Measurements from ENCODE around the gene PTPRN2.
"Not testable (repeated sequence)": the region's sequence is repeated elsewhere in the genome, so short reads cannot be mapped to it uniquely, and the experiment has no call there.

The PTPRN2 gene

DNA sequence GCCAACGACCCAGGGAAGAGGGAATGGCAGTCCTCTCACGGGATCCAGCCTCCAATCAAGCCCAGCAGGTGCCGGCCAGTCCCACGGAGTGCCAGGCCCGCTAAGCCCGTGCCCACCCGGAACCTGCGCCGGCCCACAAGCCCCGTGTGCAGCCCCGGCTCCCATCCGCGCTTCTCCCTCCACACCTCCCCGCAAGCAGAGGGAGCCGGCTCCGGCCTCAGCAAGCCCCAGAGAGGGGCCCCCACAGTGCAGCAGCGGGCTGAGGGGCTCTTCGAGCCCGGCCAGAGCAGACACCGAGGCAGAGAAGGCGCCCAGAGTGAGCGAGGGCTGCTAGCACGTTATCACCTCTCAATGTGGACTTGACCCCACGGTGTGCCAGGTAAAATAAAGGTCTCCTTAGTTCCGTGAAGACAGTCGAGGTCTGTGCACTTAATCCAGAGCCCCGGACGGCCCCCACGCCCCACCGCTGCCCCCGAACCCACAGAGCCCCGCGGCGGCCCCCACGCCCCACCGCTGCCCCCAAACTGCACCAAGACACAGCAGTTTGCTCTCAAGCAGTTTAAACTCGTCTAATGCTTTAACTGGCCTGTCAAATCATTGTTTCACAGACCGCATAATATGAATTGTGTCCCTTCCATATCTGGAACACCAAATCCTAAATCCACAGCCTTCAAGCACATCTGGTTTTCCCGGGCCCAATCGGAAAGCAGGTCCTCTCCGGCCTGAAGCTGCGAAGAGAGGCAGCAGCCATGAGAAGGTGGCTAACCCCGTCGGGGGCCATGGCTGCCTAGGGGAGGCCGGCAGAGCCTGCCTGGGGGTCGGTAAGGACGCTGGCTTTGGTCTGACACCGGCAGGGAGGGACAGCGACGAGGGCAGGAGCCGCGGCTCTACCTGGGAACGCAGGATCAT is 307.8 kb downstream of the PTPRN2 start:
- no peak for DNase-seq (ENCODE audit: low read depth in 2 of 2)

DNA sequence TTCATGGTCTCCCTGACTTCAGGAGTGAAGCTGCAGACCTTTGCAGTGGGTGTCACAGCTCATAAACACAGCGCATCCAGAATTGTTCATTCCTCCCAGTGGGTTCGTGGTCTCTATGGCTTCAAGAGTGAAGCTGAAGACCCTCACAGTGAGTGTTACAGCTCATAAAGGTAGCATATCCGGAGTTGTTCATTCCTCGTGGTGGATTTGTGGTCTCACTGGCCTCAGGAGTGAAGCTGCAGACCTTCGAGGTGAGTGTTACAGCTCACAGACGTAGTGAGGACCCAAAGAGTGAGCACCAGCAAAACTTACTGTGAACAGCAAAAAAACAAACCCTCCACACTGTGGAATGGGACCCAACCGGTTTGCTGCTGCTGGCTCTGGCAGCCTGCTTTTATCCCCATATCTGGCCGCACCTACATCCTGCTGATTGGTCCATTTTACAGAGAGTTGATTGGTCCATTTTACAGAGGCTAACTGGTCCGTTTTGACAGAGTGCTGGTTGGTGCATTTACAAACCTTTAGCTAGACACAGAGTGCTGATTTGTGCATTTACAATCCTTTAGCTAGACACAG is 308.8 kb downstream of the PTPRN2 start:
- DNase-seq (ENCODE audit: low read depth in 2 of 2), result no peak

DNA sequence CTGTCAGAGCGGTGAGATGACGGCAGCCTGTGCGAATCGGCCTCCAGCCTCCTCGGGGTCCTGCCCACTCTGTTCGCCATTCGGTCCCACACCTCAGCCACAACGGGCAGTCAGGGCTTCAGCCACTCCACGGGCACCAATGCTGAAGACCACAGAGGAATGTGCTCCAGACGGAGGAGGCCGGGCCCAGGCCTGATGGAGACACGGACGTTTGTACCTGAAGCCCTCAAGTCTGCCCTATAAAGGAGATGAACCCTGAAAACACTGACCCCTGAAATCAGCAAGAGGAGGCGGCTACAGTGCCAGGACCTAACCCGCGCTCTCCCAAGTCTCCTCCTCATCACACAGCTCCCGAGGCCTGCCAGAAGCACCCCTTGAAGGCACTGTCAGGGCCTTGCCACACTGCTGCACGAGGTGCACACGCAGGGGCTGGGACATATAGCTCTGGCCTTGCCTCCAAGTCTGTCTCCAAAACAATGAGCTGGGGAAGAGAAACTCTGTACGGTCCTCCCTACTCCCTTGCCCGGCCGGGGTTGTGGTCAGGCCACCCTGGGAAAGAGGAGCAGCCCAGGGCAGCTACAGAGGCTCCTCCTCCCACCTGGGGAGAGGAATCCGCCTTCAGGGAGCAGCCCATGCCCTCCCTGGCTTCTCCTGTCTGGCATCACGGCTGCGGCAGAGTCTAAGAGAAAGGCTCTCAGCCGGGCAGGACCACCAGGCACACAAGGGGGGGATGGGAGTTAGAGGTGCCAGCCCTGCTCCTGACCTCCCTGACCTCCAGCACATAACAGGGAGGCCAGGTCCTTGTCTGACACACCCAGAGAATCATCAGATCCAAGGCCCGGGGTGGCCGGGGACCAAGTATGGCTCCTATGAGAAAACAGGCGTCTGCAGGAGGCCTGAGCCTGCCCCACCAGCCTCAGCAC is 310.1 kb downstream of the PTPRN2 start:
- DNase-seq (ENCODE audit: low read depth in 2 of 2), result no peak

DNA sequence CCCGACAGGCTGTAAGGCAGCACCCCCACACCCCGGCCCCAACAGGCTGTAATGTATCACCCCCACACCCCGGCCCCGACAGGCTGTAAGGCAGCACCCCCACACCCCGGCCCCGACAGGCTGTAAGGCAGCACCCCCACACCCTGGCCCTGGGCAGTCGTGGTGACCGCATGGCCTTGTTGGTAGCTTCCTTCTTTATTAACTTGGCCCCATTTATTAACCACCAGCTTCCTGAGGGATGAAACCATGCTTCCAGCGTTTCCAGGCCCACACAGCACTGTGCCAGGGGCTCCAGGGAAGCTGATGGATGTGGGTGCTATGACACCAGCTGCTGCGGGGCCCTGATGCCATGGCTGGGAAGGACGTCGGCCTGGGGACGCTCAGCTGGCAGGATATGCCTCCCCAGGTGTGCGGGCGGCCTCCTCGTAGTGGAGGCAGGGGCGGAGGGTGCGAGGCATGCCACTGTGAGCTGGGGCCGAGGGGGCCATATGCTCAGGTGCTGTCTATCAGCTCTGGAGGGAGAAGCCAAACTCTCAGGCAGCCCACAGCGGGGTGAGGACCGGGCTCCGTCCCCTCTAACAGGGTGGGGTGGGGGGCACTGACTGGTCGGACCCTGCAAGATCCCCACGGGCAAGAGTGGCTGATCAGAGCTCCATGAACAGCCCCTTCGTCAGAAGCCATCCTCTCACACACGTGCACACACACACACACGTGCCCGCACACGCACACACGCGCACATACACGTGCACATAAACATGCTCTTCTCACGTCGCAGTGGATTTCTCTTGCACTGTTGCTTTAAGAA is 311.0 kb downstream of the PTPRN2 start:
- DNase-seq (ENCODE audit: low read depth in 2 of 2), result no peak

DNA sequence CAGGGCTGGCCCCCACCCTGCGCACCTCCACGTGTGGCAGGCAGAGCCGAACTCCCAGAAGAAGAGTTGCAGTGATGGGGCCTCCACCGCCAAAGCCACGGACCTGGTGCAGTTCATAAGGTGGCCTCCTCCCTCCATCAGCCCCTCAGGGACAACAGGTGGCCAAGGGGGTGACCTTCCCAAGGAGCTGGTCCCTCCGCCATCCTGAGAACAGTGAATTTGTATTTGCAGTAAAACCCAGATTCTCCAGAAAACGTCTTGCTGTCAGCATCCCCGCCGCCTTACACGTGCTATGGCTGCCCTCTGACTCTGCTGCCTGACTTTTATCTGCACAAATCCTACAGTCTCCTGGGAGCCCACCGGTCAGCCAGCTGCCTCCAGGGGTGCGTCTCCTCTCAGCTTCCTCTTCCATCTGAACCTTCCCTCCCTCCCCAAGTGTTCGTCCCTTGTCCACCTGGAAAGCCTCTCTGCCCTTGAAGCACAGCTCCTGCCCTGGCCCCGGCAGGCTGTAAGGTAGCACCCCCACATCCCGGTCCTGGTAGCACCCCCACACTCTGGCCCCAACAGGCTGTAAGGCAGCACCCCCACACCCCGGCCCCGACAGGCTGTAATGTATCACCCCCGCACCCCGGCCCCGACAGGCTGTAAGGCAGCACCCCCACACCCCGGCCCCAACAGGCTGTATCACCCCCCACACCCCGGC is 311.8 kb downstream of the PTPRN2 start:
- no peak for DNase-seq (ENCODE audit: low read depth in 2 of 2)

DNA sequence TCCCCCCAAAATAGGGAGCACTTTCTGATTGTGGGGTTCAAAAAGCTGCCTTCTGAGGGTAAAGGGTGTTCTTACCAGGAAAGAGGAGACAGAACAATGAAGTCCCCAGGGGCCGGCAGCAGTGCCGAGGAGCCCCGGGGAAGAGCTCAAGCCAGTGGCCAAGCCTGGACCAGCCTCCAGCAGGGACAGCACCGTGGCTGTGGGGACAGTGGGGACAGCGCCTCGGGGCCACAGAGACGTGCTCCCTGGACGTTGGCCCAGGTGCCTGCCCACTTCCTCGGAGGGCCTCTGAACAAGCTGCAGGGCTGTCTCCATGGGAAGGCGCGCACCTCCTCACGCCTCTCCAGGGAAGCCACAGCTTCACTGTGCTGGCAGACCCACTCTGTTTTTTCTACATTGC is 312.6 kb downstream of the PTPRN2 start:
- no peak for DNase-seq (ENCODE audit: low read depth in 2 of 2)

DNA sequence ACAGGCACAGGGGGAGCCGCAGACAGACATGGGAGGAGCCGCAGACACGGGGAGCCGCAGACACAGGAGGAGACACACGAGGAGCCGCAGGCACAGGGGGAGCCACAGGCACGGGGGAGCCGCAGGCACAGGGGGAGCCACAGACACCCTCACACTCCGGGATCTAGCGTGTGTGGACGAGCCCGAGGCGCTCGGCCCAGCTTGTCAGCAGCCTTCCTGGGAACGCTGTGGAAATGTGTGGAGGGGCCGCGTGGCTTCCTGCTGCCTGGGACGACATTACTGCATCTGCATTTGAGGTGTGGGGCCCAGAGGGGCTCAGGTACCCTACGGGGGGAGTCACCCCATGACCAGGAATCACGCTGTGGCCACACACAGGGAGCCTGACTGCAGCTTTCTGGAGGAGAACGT is 313.2 kb downstream of the PTPRN2 start:
- DNase-seq (ENCODE audit: low read depth in 2 of 2), result no peak

DNA sequence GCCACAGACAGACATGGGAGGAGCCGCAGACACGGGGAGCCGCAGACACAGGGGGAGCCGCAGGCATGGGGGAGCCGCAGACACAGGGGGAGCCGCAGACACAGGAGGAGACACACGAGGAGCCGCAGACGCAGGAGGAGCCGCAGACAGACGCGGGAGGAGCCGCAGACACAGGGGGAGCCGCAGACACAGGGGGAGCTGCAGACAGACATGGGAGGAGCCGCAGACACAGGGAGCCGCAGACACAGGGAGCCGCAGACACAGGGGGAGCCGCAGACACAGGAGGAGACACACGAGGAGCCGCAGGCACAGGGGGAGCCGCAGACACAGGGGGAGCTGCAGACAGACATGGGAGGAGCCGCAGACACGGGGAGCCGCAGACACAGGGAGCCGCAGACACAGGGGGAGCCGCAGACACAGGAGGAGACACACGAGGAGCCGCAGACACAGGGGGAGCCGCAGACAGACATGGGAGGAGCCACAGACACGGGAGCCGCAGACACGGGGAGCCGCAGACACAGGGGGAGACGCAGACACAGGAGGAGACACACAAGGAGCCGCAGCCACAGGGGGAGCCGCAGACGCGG is 313.8 kb downstream of the PTPRN2 start:
- DNase-seq (ENCODE audit: low read depth in 2 of 2), result not testable (repeated sequence)

DNA sequence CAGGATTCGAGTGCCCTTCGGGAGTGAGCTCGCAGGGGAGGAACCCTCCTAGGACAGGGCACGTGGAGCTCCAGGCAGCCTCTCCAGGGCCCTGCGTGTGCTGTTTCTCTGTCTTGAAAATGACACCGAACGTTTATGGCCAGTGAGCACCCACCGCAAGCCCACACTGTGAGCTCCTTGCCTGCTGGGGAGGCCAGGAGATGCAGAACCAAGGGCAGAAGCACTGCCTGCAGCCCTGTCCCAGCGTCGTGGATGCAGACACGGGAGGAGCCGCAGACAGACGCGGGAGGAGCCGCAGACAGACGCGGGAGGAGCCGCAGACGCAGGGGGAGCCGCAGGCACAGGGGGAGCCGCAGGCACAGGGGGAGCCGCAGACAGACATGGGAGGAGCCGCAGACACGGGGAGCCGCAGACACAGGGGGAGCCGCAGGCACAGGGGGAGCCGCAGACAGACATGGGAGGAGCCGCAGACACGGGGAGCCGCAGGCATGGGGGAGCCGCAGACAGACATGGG is 314.4 kb downstream of the PTPRN2 start:
- no peak for DNase-seq (ENCODE audit: low read depth in 2 of 2)

DNA sequence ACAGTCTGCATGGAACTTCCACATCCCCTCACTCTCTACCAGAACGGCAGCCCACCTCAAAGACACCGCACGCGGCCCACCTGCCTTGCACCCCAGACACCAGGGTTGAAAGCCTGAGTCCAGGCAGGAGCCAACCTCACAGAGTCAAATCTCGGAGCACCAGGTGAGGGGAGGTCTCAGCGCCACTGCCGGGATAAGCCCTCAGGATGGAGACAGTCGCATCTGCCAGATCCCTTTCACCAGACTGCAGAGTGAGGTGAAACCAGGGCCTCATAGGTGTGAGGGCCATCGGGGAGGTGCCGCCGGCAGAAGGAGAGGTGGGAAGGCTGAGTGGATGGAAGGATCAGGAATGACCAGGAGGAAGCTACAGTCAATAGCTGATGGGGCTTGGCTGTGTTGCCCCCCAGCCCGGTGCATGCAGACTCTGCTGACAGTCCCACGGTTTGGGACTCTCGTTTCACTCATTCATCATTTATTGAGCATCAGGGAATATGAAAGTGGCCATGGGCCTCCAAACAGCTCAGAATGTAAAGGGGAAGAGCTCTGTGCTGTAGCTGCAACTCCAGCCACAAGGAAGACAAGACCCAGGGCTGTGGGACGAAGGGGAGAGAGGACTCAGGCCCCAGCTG is 315.0 kb downstream of the PTPRN2 start:
- no peak for DNase-seq (ENCODE audit: low read depth in 2 of 2)

DNA sequence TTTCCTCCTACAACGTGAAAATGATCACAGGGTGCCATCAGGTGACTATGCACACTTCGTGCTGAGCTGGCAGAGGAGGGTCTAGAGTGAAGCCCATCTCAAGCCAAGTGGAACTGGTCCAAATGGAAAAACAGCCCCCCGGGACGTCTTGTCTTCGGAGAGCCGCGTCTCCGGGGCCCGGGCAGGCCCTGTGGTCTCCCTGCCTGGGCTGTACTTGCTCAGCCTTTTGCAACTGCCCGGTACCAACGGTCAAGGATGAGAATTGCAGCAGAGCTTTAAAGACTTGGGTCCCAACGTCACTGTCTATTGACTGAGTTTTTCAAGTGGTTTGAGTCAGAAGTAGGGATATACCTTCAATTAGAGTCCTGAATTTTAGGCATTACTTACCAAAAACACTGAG is 315.5 kb downstream of the PTPRN2 start:
- no peak for DNase-seq (ENCODE audit: low read depth in 2 of 2)

DNA sequence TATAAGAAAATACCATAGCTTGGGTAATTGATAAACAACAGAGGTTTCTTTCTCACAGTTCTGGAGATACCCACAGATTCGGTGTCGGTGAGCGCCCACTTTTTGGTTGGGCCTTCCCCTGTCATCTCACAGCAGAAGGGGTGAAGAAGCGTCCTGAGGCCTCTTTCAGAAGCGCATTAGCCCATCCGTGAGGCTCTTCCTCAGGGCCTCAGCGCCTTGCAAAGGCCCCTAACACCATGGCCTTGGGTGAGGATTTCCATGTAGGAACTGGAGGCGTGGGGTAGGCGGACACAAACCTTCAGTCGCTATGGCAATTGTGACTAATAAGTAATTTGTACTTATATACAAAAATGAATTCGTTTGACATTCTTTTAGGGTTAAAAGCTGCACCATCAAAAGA is 316.0 kb downstream of the PTPRN2 start:
- DNase-seq (ENCODE audit: low read depth in 2 of 2), result no peak

DNA sequence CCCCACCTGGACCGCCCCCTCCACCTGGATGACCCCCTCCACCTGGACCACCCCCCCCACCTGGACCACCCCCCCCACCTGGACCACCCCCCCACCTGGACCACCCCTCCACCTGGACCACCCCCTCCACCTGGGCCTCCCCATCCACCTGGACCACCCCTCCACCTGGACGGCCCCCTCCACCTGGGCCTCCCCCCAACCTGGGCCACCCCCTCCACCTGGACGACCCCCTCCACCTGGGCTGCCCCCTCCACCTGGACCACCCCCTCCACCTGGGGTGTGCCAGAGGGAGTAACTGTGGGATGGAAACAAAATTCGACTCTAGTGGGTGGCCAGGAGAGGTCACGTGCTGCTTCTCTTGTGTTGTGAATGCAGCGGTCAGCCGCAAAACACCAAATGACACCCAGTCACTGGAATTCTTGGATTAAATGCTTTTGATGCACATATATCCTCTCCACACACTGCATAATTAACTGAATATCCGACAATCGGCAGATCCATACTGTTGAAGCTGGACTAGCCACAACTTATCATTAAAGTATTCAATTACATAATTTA is 316.7 kb downstream of the PTPRN2 start:
- DNase-seq (ENCODE audit: low read depth in 2 of 2), result no peak

DNA sequence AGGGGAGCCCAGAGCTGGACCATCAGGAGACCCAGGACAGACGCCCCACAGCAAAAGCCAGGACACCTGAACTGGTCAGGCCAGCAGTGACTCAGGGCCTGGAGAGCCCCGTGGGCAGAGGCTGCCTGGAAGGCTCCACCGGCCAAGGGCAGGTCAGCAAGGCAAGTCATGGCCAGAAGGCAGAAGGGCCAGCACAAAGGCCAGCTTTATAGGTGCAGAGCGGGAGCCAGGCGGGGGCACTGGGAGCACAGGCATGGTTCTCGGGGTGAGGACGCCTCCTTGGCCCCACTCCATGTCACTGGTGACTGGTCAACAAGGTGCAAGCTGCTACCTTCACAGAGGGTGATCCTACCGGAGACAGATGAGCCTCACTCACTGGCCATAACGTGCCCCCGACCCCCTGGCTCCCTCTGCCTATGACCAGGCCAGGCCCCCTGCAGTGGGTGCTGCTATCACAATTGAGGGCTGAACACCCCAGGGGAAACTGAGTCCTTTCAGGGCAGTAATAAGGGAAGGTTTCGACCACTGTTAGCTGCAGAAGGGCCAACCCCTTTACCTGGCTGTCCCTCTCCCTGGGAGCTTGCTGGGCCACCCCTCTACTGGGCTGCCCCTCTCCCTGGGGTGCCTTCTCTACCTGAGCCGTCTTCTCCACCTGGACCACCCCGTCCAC is 317.4 kb downstream of the PTPRN2 start:
- no peak for DNase-seq (ENCODE audit: low read depth in 2 of 2)

DNA sequence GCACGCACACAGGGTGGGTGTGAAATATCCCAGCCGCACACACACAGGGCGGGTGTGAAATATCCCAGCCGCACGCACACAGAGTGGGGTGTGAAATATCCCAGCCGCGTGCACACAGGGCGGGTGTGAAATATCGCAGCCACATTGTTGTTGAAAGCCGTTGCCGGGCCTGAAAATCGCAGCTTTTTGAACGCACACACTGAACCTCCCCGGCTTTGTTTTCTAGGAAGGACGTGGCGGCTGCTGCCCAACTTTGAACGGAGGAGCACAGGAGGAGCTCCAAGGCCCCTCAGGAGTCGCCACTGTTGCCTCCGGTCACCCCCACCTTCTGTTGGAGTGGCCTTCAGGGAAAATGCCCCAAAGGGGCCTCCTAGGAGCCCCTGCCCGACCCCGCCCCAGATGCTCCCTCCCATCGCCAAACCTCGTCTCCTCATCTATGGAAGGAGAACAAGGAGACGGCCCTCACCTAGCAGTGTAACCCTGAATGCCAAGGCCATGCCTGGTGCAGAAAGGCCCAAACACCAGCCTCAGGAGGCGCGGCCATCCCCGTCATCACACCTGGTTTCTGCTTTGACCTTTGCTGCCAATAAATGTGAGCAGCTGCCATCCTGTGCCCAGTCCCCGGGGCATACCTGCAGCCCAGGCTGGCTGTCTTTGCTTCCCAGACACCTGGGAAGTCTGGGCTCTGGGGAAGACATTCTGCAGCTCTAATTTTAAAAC is 318.6 kb downstream of the PTPRN2 start:
- no peak for DNase-seq (ENCODE audit: low read depth in 2 of 2)

DNA sequence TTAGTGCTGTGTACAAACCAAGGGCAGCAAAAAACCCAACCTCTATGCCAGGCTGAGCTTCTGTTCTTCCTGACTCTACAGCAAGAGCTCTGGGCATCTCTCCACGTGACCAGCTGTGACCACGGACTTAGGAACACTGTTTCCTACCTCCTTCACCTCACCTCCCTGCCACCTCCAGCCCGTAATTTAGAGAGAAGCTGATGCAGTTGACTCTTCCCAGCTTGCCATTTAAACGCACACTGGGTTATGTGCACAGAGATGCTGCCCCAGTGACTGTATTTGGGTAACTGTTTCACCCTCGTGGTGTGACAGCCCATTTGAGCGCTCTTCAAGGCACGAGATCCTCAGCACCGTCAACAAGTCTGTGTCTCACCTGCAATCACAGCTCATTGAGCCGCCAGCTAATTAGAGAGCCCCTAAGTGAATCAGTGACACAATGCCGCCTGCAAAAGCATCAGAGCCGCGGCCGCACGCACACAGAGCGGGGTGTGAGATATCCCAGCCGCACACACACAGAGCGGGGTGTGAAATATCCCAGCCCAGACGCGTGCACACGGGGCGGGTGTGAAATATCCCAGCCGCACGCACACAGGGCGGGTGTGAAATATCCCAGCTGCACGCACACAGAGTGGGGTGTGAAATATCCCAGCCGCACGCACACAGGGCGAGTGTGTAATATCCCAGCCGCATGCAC is 319.7 kb downstream of the PTPRN2 start:
- no peak for DNase-seq (ENCODE audit: low read depth in 2 of 2)
